ENCODE measurements around the gene KLHDC3.

DNA sequence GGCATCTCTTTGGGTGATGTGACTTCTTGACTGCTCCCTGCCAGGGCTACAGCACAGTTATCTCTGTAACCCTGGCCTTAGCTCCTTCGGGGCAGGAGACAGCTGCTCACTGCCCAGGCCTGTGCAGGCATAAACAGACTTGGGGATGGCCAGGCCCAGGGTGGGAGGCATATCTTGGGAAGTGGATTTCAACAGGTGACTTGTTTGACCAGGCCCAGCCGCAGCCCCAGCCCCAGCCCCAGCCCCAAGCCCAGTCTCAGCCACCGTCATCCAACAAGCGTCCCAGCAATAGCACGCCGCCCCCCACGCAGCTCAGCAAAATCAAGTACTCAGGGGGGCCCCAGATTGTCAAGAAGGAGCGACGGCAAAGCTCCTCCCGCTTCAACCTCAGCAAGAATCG is 7.8 kb upstream of the KLHDC3 start:
- TF ChIP-seq, protein P1, sequence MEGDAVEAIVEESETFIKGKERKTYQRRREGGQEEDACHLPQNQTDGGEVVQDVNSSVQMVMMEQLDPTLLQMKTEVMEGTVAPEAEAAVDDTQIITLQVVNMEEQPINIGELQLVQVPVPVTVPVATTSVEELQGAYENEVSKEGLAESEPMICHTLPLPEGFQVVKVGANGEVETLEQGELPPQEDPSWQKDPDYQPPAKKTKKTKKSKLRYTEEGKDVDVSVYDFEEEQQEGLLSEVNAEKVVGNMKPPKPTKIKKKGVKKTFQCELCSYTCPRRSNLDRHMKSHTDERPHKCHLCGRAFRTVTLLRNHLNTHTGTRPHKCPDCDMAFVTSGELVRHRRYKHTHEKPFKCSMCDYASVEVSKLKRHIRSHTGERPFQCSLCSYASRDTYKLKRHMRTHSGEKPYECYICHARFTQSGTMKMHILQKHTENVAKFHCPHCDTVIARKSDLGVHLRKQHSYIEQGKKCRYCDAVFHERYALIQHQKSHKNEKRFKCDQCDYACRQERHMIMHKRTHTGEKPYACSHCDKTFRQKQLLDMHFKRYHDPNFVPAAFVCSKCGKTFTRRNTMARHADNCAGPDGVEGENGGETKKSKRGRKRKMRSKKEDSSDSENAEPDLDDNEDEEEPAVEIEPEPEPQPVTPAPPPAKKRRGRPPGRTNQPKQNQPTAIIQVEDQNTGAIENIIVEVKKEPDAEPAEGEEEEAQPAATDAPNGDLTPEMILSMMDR (IDR thresholded peaks at IDR 0.05; ENCODE audit: low read depth, low read length, poor library complexity, severe bottlenecking) = no peak
- TF ChIP-seq EZH2phosphoT487 (IDR thresholded peaks at IDR 0.05; ENCODE audit: borderline replicate concordance, low read length) = no peak

Data from DOHH2 (cell line).